NCI-H1436 treated with DMSO at 0.1 percent for 48 hours (cell line): ENCODE data around the gene KCTD5.

Experiments used
- DNase-seq: peaks from one replicate; lab custom pipeline; 2025; lab: John Stamatoyannopoulos, UW

The KCTD5 gene

GRCh38 chr16:2697401-2697948, 15.2 kb downstream of the KCTD5 start:
- DNase-seq = no peak

- no peak for DNase-seq
Measured at GRCh38 chr16:2698103-2698870, 16.0 kb downstream of the KCTD5 start.

- no peak for DNase-seq
Measured at GRCh38 chr16:2698965-2699750, 16.8 kb downstream of the KCTD5 start.

- DNase-seq = no peak
Measured at GRCh38 chr16:2699791-2700600, 17.7 kb downstream of the KCTD5 start.

- DNase-seq = no peak
Measured at GRCh38 chr16:2700786-2701185, 18.5 kb downstream of the KCTD5 start.

GRCh38 chr16:2701272-2701671, 18.9 kb downstream of the KCTD5 start:
- no peak for DNase-seq

- no peak for DNase-seq
Measured at GRCh38 chr16:2701713-2702437, 19.6 kb downstream of the KCTD5 start.

- no peak for DNase-seq
Measured at GRCh38 chr16:2702438-2702825, 20.1 kb downstream of the KCTD5 start.

GRCh38 chr16:2702871-2703745, 20.8 kb downstream of the KCTD5 start:
- DNase-seq = no peak

- no peak for DNase-seq
Measured at GRCh38 chr16:2704166-2704982, 22.1 kb downstream of the KCTD5 start.

GRCh38 chr16:2704983-2705275, 22.6 kb downstream of the KCTD5 start:
- DNase-seq = no peak

- no peak for DNase-seq
Measured at GRCh38 chr16:2705351-2705750, 23.0 kb downstream of the KCTD5 start.

GRCh38 chr16:2706085-2706484, 23.8 kb downstream of the KCTD5 start:
- DNase-seq = no peak

- no peak for DNase-seq
Measured at GRCh38 chr16:2706611-2707311, 24.4 kb downstream of the KCTD5 start.

GRCh38 chr16:2707368-2708289, 25.3 kb downstream of the KCTD5 start:
- no peak for DNase-seq

GRCh38 chr16:2708290-2708639, 25.9 kb downstream of the KCTD5 start:
- no peak for DNase-seq

GRCh38 chr16:2708955-2709587, 26.7 kb downstream of the KCTD5 start:
- DNase-seq = no peak

- no peak for DNase-seq
Measured at GRCh38 chr16:2709588-2709984, 27.3 kb downstream of the KCTD5 start.
